Heart left ventricle (tissue), 13 donors: ENCODE results near the gene ST6GALNAC5.
"Not testable (repeated sequence)": the region's sequence is repeated elsewhere in the genome, so short reads cannot be mapped to it uniquely, and the experiment has no call there.

ENCODE experiments used
- CTCF ChIP-seq, 12 donors: fragments of 200-600 bp; sonication (generic) in 4 of 12; IDR thresholded peaks; one replicate each; pipeline versions ENCODE4 v1.5.0 to v1.8.0; 2018 to 2022; ENCODE audit warnings: antibody characterized with exemption in 12 of 12, mild to moderate bottlenecking in 5 of 12
- POLR2A ChIP-seq, 2 donors: fragments of 450-650 bp; IDR thresholded peaks; one replicate each; pipeline ENCODE4 v1.6.1; 2017; ENCODE audit warnings: antibody characterized with exemption in 2 of 2, mild to moderate bottlenecking in 2 of 2, moderate library complexity in 2 of 2
- donor health status: ischemic (EF 13 %, LVEDD 7.1; RV severe dilation, severe dysfunction).
- donor health status: DM: no; HTN: yes; CAD: no.
- donor health status: DM: no; HTN: no; CAD: no.
- donor health status: ischemic (EF 25% LVEDD 6.9; RV normal size, moderate dysfunction).
- donor health status: ischemic (EF 25% LVEDD 5.7; RV mildly dilated, moderate dysfunction).
- donor health status: ischemic (EF 35%, LVEDD 5.7; RV mildly dilated, moderate dysfunction).
- donor health status: nonischemic (EF 11% LVEDD 7.7; RV severe dilation, severe dysfunction).
- donor health status: DM: yes; HTN: yes; CAD: no.
- donor health status: PGD.
- donor health status: ischemic (EF 29% LVEDD 5.4; RV normal size, mild dysfunction).
- donor health status: nonischemic (EF 23%, LVEDD 6.1; RV moderate dilation, normal function).

- TF ChIP-seq CTCF, POLR2A (IDR thresholded peaks at IDR 0.05): not testable (repeated sequence)
These were observed 11.7 kb downstream of the ST6GALNAC5 start for GRCh38 chr1:76879014-76879413.
